Suppressor macrophage treated with lipopolysaccharide for 1 hour (primary cell): ENCODE results near the gene GPR137.
A peak's percentile ranks its signal among the peaks of the same experiment; 100 is the strongest.
"Not testable (repeated sequence)": the region's sequence is repeated elsewhere in the genome, so short reads cannot be mapped to it uniquely, and the experiment has no call there.

Source experiments
- DNase-seq, 3 donors: peaks; one replicate each; pipeline ENCODE4 v3.0.0-alpha.2; 2020 to 2022

The GPR137 gene

DNA sequence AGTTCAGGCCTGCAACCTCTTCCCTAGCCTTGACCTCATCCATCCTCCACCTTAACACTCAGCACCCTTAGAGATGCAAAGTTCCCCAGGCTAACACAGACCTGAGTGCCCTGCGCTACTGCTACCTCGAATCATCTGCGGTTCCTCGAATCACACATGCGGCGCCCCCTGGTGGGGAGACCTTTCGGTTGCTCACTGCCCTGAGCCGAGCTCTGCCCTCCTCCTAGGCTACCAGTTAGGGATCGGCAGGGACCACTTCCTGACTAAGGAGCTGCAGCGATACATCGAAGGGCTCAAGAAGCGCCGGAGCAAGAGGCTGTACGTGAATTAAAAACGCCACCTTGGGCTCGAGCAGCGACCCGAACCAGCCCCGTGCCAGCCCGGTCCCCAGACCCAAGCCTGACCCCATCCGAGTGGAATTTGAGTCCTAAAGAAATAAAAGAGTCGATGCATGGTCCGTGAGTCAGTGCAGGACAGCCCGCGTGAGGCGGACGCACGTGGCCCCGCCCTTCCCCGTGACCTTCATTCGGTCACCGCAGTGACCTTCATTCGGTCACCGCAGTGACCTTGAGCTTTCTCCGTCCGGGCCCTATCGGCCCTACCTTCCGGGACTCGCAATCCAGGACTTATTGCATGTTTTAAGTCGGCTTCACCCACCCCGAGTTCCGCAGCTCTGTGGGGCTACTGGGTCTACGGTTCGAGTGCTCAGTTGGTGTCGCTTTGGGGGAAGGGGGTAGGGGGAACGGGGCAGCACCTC is 18.8 kb downstream of the GPR137 start:
- peak; percentile 95 to 98 (median 96) for DNase-seq

DNA sequence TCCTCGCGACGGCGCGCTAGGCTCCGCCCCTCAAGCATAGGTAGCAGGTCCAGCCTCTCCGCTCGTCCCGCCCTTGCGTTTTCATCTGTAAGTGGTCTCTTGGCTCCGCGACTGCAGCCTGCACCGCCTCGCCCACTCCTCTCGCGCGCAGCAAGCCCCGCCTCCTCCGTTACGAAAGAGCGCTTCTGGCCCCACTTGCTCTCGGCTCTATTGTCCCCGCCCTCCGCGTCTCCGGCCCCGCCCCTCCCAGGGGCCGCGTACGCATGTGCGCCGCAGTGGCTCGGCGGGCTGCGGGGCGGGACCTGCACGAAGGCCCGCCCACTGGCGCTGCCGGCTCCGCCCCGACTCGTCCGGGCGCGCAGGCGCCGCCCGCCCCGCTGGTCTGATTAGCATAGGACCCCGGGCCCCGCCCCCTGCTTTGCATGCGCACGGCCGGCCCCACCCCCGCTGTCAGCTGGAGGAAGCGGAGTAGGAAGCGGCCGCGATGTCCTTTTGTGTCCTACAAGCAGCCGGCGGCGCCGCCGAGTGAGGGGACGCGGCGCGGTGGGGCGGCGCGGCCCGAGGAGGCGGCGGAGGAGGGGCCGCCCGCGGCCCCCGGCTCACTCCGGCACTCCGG is 19.5 kb downstream of the GPR137 start, which contains the start of gene ESRRA:
ESRRA (plus strand) TSS at position 450 of the 616 bp plus-strand sequence. CDS start 1,656 bp downstream, outside the sequence.
- peak; percentile 99 to 100 (median 100) for DNase-seq

- DNase-seq = peak; percentile 53 to 64 (median 63)
Measured at GRCh38 chr11:64305691-64306562, 20.3 kb downstream of the GPR137 start.

DNA sequence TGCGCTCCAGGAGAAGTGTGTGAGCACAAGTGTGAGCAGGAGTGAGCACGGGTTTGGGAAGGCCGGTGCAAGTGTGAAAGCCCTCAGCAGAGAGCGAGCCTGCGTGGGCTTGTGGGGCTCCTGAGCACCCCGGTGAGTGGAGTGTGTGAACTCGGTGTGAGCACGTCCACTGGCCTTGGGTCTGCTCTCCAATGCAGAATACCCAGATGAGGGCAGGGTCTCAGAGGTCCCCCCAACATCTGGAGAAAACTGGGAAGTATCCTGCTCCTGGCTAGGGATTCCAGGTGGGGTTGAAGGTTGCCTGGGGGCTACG is 20.9 kb downstream of the GPR137 start:
- no peak for DNase-seq

- DNase-seq = no peak
Measured at GRCh38 chr11:64306876-64307622, 21.4 kb downstream of the GPR137 start.

DNA sequence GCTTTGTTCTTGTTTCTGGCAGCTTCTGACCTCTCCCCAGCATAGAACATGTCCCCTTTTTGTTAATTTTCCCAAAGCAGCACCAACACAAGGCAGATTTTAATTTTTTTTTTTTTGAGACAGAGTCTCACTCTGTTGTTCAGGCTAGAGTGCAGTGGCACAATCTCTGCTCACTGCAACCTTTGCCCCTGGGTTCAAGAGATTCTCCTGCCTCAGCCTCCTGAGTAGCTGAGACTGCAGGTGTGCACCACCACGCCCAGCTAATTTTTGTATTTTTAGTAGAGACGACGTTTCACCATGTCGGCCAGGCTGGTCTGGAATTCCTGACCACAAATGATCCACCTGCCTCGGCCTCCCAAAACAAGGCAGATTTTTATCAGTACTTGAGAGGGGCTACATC is 22.1 kb downstream of the GPR137 start:
- DNase-seq = not testable (repeated sequence)

- DNase-seq = no peak
Measured at GRCh38 chr11:64312947-64313346, 27.3 kb downstream of the GPR137 start.

DNA sequence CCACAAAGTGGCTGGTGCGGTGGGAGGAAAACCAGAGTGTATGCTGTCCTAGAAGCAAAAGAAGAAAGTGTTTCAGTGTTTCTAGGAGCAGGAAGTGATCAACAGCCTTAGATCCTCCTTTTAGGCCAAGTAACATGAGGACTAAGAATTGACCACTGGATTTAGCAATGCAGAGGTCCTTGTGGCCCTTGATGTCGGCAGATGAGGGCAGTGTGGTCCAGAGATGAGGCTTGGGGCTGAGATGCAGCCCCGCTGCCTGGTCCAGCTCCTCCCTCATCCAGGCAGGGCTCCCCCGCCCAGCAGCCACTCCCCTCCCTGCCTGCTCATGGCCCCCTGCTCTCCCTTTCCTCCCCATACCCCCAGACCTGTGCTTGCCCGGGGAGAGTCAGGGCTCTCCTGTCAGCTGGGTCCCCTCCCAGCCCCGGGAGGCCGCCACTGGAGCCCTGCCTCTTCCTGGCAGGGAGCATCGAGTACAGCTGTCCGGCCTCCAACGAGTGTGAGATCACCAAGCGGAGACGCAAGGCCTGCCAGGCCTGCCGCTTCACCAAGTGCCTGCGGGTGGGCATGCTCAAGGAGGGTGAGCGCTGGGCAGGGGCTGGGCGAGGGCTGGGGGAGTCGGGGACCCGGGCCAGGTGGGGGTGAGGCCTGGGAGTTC is 28.0 kb downstream of the GPR137 start:
- no peak for DNase-seq

DNA sequence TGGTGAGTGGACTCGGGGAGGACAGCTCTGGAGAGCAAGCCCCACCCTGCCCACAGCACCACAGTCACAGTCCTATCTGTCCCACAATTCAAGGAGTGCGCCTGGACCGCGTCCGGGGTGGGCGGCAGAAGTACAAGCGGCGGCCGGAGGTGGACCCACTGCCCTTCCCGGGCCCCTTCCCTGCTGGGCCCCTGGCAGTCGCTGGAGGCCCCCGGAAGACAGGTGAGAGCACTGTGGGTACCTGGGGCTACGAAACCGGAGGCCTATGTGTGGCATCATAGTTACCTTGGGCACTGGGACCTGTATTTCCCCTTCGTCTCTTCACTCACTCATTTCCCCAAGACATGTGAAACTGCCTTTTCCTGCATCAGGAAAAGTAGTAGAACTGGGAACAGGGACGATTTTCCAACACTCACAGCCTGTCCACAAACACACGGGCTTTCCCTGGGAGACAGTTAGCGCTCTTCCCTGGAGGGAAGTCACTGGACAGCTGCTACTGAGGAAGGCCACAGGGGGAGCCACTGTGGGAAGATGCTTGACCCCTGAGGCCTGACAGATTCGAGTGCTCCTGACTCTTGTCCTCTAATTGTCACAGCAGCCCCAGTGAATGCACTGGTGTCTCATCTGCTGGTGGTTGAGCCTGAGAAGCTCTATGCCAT is 28.6 kb downstream of the GPR137 start:
- no peak for DNase-seq

- DNase-seq = no peak
Measured at GRCh38 chr11:64314805-64315561, 29.3 kb downstream of the GPR137 start.

GRCh38 chr11:64315667-64316526 is 30.2 kb downstream of the GPR137 start:
- not testable (repeated sequence) for DNase-seq

DNA sequence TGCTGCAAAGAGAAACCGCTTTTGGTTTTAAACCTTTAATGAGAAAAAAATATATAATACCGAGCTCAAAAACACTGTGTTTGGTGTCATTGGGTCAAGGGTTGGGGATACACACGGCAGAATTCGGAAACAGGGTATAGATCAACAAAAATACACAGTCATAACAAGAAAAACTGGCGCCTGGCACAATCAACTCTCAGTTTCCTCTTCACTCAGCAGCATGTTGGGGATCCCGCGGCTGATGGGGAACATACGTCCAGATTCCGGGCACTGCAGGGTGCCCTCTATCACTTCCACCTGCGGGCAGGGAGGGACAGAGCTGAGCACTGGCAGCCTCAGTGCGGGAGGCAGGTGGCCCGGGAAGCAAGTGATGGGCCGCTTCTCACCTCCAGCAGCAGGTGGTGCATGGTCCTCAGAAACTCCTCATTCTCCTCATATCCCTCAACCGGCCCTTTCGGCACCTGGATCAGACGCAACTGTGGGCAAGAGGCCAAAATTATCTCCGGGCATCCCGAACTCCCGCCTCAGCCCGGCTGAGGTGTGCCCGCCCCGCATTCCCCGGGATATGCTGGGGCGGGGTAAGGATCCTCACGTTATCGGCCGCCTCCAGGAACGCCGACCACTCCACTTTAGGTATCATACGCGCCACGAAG is 31.1 kb downstream of the GPR137 start:
- DNase-seq = no peak

- peak; percentile 94 to 96 (median 96) for DNase-seq
Measured at GRCh38 chr11:64317325-64317960, 31.8 kb downstream of the GPR137 start, which contains the start of gene TRMT112. Gene TRMT112 (minus strand): TSS chr11:64317559. CDS start chr11:64317526, 33 bp downstream.

DNA sequence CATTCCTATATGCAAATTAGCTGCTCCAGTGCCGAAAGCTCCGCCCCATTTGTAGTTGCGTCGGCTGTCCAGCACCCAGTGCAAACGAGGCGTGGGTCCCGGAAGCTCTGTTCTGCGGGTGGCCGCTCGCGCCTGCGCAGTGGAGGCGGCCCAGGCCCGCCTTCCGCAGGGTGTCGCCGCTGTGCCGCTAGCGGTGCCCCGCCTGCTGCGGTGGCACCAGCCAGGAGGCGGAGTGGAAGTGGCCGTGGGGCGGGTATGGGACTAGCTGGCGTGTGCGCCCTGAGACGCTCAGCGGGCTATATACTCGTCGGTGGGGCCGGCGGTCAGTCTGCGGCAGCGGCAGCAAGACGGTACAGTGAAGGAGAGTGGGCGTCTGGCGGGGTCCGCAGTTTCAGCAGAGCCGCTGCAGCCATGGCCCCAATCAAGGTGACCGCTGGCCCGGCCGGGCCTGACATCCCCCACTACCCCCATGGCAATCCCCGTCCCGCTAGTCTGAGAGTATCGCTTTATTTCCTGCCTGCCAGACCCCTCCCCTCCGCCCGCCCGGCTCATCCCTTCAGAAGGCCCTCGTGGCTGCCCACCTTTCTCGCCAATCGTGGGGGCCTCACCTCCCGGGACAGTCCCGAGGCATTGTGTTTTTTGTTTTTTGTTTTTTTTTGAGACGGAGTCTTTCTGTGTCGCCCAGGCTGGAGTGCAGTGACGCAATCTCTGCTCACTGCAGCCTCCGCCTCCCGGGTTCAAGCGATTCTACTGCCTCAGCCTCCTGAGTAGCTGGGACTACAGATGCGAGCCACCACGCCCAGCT is 32.5 kb downstream of the GPR137 start, which contains the start of gene PRDX5:
PRDX5 (plus strand) TSS at position 161 of the 805 bp plus-strand sequence; CDS start at position 256, 95 bp downstream.
- DNase-seq = peak; percentile 98 to 99 (median 99)

DNA sequence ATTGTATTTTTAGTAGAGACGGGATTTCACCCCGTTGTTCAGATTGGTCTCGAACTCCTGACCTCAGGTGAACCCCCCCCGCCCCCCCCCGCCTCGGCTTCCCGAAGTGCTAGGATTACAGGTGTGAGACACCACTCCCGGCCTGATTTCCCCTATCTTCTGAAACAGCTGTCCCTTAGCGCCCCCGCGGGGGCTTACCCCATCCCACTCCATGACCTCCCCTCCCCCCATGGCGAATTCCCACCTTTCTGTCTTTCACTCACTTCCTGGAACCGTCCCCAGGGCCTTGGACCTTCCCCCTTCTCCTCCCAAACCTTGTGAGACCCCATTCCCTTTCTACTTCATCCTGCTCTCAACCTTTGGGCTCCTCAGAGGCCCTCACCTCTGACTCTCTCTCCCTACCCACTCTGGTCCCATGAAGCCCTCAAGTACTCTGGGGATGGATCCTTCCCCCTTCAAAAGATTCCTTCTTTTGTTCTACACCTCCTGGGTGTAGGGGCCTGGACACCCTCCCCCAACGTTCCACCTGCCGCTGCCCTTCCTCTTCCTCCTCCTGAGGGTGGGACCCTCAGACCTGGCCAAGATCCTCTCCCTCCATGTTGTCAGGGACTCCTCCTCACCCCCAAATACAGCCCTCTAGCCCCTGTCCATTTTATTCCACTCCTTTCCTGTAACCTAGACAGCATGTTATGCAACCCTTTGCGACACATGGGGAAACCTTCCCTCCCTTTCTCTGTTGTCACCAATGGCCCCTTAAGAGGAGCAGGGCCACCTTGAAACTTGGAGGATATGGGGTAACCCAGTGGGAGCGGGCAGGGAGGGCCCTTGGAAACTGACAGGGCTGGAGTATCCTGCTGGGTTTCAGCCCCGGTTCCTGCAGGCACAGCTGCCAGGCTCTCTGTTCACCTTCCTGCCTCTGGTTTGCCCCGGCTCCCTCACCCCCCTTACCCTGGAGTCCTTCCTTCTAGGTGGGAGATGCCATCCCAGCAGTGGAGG is 33.4 kb downstream of the GPR137 start:
- DNase-seq = peak in 1 of 3 donors; percentile 36

DNA sequence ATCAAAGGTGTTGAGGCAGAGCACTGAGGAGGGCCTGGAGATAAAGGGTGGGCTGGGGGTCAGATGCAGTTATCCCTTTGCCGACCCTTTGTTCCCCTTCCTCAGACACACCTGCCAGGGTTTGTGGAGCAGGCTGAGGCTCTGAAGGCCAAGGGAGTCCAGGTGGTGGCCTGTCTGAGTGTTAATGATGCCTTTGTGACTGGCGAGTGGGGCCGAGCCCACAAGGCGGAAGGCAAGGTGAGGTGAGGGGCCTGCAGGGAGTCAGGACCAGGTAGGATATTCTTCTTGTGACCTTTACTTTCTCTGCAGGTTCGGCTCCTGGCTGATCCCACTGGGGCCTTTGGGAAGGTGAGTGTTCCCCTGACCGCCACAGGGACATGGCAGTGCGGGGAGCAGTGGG is 34.9 kb downstream of the GPR137 start:
- no peak for DNase-seq
